HG03064 (cell line): ENCODE results near the gene SEPHS1.
A peak's percentile ranks its signal among the peaks of the same experiment; 100 is the strongest.

ENCODE experiments used
- ATAC-seq: cut with Tn5 transposase; IDR thresholded peaks from one replicate; pipeline ENCODE4 v1.9.1; 2021; ENCODE audit warnings: low read depth; ENCODE audit not compliant: unreplicated experiment

The SEPHS1 gene

GRCh38 chr10:13329565-13329964, 18.5 kb downstream of the SEPHS1 start:
- ATAC-seq, result no peak

GRCh38 chr10:13328613-13329012, 19.5 kb downstream of the SEPHS1 start:
- ATAC-seq, result no peak

GRCh38 chr10:13328126-13328525, 20.0 kb downstream of the SEPHS1 start:
- no peak for ATAC-seq

- no peak for ATAC-seq
These were observed 20.6 kb downstream of the SEPHS1 start for GRCh38 chr10:13327534-13327933.

GRCh38 chr10:13322615-13323148, 25.4 kb downstream of the SEPHS1 start:
- ATAC-seq, result no peak

- no peak for ATAC-seq
These were observed 26.5 kb downstream of the SEPHS1 start for GRCh38 chr10:13321576-13321975.

GRCh38 chr10:13319166-13319565, 28.9 kb downstream of the SEPHS1 start:
- ATAC-seq, result no peak

- ATAC-seq, result no peak
These were observed 30.6 kb downstream of the SEPHS1 start for GRCh38 chr10:13317474-13317873.

GRCh38 chr10:13316635-13317311, 31.3 kb downstream of the SEPHS1 start:
- ATAC-seq, result no peak

GRCh38 chr10:13315361-13315760, 32.7 kb downstream of the SEPHS1 start:
- no peak for ATAC-seq

GRCh38 chr10:13311177-13311575, 36.9 kb downstream of the SEPHS1 start:
- no peak for ATAC-seq

- ATAC-seq, result no peak
These were observed 37.4 kb downstream of the SEPHS1 start for GRCh38 chr10:13310518-13311176.

- no peak for ATAC-seq
These were observed 38.3 kb downstream of the SEPHS1 start for GRCh38 chr10:13309792-13310191.

GRCh38 chr10:13308096-13308495, 40.0 kb downstream of the SEPHS1 start:
- no peak for ATAC-seq

GRCh38 chr10:13306103-13306502, 42.0 kb downstream of the SEPHS1 start:
- no peak for ATAC-seq

GRCh38 chr10:13302821-13303555, 45.1 kb downstream of the SEPHS1 start:
- no peak for ATAC-seq

GRCh38 chr10:13299437-13300287, 48.4 kb downstream of the SEPHS1 start, which contains the start of gene PHYH:
Gene PHYH, minus strand, starts transcription at chr10:13300064. Its CDS starts 22 bp downstream, at chr10:13300042.
- peak; percentile 64 for ATAC-seq

- ATAC-seq, result no peak
These were observed 49.2 kb downstream of the SEPHS1 start for GRCh38 chr10:13298748-13299436.

GRCh38 chr10:13296476-13296875, 51.6 kb downstream of the SEPHS1 start:
- no peak for ATAC-seq

GRCh38 chr10:13294784-13295183, 53.3 kb downstream of the SEPHS1 start:
- no peak for ATAC-seq
